ENCODE results near the gene PUM1. TPM values are rescaled to one million over a fixed set of nuclear protein-coding genes. Genes with fewer than 3 reads are reported as not detected.

Gene PUM1
- total RNA-seq, 2 donors from 2014 or later, result 207 to 210 TPM

DNA sequence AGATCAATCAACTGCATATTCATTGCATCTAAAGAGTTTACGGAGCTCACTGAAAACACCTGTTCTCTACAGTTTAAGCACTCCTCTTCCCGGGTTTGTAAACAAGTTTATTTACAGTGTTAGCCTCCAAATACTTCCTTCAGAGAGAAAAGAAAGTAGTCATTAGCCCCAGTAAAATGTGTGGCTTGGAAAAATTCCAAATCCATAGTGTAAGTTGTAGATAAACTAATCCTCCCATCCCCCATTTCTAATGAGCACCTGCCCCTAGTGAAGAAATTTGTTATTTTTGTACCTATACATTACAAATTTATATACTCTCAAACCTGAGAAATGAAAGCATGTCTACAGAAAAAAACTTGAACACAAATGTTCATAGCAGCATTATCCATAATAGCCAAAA, 21.9 kb downstream of the PUM1 start:
- H3K4me3 ChIP-seq (ENCODE audit: low read length), result no peak overlapping the region
- Mint-ChIP-seq H3K27me3 (ENCODE audit: insufficient read depth) (no peaks in the 10 kb centered on the region), H3K36me3 (ENCODE audit: low read depth) (peaks cover 53% of the 10 kb centered on the region)

DNA sequence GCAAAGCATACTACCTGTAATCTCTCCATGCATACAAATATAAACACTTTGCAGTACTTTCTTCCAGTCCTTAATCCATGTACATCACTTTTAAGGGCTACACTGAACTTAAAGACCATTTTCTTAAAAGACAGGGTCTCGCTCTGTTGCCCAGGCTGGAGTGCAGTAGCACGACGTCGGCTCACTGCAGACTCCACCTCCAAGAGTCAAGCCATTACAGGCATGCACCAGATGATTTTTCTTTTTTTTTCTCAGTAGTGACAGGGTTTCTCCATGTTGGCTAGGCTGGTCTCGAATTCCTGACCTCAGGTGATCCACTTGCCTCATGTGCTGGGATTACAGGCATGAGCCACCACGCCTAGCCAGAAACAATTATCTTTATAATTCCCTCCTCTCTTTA, 22.9 kb downstream of the PUM1 start:
- Mint-ChIP-seq H3K27ac (peak overlapping the region; percentile 86), H3K27me3 (ENCODE audit: insufficient read depth) (no peaks in the 10 kb centered on the region), H3K9me3 (no peaks in the 10 kb centered on the region), H3K4me3 (no peak overlapping the region), H3K36me3 (ENCODE audit: low read depth) (peaks cover 60% of the 10 kb centered on the region), H3K4me1 (peaks cover 19% of the 10 kb centered on the region)
- no peak for DNase-seq
- H3K36me3 ChIP-seq (ENCODE audit: control insufficient read depth, insufficient read depth, low read length), result peaks cover 75% of the 10 kb centered on the region
- no peak overlapping the region for H3K4me3 ChIP-seq (ENCODE audit: low read length)
- 97 to 98% methylated on average over 6 of the region's 6 CpGs for WGBS, 2 experiments (ENCODE audit: insufficient coverage in 1 of 2, insufficient read length in 1 of 2)
- TF ChIP-seq, protein P1, sequence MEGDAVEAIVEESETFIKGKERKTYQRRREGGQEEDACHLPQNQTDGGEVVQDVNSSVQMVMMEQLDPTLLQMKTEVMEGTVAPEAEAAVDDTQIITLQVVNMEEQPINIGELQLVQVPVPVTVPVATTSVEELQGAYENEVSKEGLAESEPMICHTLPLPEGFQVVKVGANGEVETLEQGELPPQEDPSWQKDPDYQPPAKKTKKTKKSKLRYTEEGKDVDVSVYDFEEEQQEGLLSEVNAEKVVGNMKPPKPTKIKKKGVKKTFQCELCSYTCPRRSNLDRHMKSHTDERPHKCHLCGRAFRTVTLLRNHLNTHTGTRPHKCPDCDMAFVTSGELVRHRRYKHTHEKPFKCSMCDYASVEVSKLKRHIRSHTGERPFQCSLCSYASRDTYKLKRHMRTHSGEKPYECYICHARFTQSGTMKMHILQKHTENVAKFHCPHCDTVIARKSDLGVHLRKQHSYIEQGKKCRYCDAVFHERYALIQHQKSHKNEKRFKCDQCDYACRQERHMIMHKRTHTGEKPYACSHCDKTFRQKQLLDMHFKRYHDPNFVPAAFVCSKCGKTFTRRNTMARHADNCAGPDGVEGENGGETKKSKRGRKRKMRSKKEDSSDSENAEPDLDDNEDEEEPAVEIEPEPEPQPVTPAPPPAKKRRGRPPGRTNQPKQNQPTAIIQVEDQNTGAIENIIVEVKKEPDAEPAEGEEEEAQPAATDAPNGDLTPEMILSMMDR (conservative IDR thresholded peaks at IDR 0.05), result no peak
- H3K9ac ChIP-seq (ENCODE audit: extremely low read depth, low read length, poor library complexity, severe bottlenecking), result no peak overlapping the region
- H3K27ac ChIP-seq (ENCODE audit: low read depth, low read length), result no peak overlapping the region
- no peaks in the 10 kb centered on the region for H3K9me3 ChIP-seq (ENCODE audit: control insufficient read depth, low read length)
- H3K4me1 ChIP-seq (ENCODE audit: control insufficient read depth, insufficient read depth, low read length), result no peaks in the 10 kb centered on the region
- H3K27me3 ChIP-seq (ENCODE audit: control insufficient read depth, insufficient read depth, low read length, poor library complexity, severe bottlenecking), result no peaks in the 10 kb centered on the region

More for the DNA sequence above, 21.9 kb downstream of the PUM1 start:
- no peaks in the 10 kb centered on the region for H3K9me3 ChIP-seq (ENCODE audit: control insufficient read depth, low read length)
- no peaks in the 10 kb centered on the region for H3K4me1 ChIP-seq (ENCODE audit: control insufficient read depth, insufficient read depth, low read length)
- H3K27me3 ChIP-seq (ENCODE audit: control insufficient read depth, insufficient read depth, low read length, poor library complexity, severe bottlenecking), result no peaks in the 10 kb centered on the region
- Mint-ChIP-seq H3K4me3 (no peak overlapping the region), H3K9me3 (no peaks in the 10 kb centered on the region), H3K27ac (no peak overlapping the region), H3K4me1 (peaks cover 19% of the 10 kb centered on the region)
- DNase-seq, result no peak
- peaks cover 66% of the 10 kb centered on the region for H3K36me3 ChIP-seq (ENCODE audit: control insufficient read depth, insufficient read depth, low read length)
- whole genome bisulfite sequencing, 2 experiments (ENCODE audit: insufficient coverage in 1 of 2, insufficient read length in 1 of 2), result 82 to 86% methylated on average over 2 of the region's 2 CpGs
- H3K27ac ChIP-seq (ENCODE audit: low read depth, low read length), result no peak overlapping the region
- H3K9ac ChIP-seq (ENCODE audit: extremely low read depth, low read length, poor library complexity, severe bottlenecking), result no peak overlapping the region
- TF ChIP-seq, protein P1 (conservative IDR thresholded peaks at IDR 0.05), result no peak

DNA sequence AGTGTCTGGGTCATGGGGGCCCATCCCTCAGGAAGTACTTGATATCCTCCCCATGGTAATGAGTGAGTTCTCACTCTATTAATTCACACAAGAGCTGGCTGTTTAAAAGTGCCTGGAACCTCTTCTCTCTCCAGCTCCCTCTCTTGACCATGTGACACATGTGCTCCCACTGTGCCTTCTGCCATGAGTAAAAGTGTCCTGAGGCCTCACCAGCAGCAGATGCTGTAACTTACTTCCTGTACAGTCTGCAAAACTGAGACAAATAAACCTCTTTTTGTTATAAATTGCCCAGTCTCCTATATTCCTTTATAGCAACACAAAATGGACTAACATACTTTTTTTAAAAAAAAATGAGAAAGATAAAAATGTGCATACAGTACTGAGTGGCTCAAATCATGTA, 24.0 kb downstream of the PUM1 start:
- no peak for DNase-seq
- Histone ChIP-seq H3K36me3 (ENCODE audit: control insufficient read depth, insufficient read depth, low read length) (peaks cover 75% of the 10 kb centered on the region), H3K4me1 (ENCODE audit: control insufficient read depth, insufficient read depth, low read length) (no peaks in the 10 kb centered on the region), H3K4me3 (ENCODE audit: low read length) (no peak overlapping the region), H3K9ac (ENCODE audit: extremely low read depth, low read length, poor library complexity, severe bottlenecking) (no peak overlapping the region), H3K27ac (ENCODE audit: low read depth, low read length) (no peak overlapping the region), H3K9me3 (ENCODE audit: control insufficient read depth, low read length) (no peaks in the 10 kb centered on the region), H3K27me3 (ENCODE audit: control insufficient read depth, insufficient read depth, low read length, poor library complexity, severe bottlenecking) (no peaks in the 10 kb centered on the region)
- Mint-ChIP-seq H3K27me3 (ENCODE audit: insufficient read depth) (no peaks in the 10 kb centered on the region), H3K4me3 (no peak overlapping the region), H3K4me1 (peaks cover 19% of the 10 kb centered on the region), H3K9me3 (no peaks in the 10 kb centered on the region), H3K36me3 (ENCODE audit: low read depth) (peaks cover 59% of the 10 kb centered on the region), H3K27ac (no peak overlapping the region)
- TF ChIP-seq, protein P1 (conservative IDR thresholded peaks at IDR 0.05), result peak; percentile 27
